GM21390 (cell line): Measurements from ENCODE around the gene RHBDL2.
"Not testable (repeated sequence)": the region's sequence is repeated elsewhere in the genome, so short reads cannot be mapped to it uniquely, and the experiment has no call there.

Experiments
- ATAC-seq: cut with Tn5 transposase; IDR thresholded peaks from one replicate; pipeline ENCODE4 v1.9.1; 2021; ENCODE audit not compliant: unreplicated experiment

Gene RHBDL2

GRCh38 chr1:38938722-38939260 is 2.8 kb downstream of the RHBDL2 start:
- ATAC-seq: no peak

GRCh38 chr1:38932571-38932970 is 9.1 kb downstream of the RHBDL2 start:
- ATAC-seq: no peak

DNA sequence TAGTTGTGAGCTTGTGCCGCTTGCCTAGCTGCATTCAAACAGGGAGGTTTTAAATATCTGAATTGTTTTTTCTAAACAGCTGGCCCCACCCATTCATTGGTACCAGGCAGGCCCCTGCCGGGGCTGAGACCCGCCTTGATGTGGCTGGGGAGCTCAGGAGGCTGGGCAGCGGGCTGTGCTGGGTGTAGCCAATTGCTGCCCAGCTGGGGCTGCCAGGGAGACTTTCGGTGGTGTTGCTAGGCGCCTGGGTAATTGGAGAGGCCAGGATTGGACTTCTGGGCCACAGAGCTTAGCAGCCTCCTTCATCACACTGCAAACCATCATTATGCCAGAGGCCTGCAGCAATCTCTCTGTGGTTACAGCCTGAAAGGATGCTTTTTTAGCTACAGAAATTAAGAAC is 12.2 kb downstream of the RHBDL2 start:
- ATAC-seq: no peak

DNA sequence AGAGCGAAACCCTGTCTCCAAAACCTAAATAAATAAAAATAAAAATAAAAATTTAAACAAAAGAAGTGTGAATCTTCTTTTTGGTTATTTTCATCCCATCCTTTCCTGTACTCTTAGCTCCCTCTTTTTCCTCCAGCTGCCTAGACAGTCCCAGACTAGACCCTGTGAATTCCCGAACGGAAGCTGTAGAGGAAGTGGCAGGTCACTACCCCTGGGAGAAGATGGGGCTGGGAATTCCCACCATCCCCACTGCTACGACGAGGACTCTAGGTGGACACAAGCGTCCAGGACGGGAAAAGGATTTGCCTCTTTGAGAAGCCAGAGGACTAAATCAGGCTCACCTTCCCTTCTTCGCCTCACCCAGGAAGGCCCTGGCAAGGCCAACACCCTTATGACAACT is 12.6 kb downstream of the RHBDL2 start:
- no peak for ATAC-seq

DNA sequence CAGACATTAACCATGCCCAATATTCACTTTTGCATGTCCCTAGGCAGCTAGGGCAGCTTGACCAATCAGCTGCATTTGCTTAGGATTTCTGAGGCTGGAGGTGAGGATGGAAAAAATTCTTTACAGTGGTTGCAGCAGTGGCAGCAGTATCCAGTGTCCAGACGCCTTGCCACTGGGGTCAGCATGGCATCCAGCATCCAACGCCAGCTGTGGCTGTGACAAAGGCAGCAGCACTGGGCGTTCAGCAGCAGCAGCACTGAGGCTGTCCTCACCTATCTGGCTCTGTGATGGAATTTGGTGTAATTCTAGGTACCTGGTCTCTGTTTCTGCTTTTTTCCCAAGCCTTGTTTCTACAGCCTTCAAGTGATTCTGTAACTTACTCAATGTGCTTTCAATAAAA is 15.5 kb downstream of the RHBDL2 start:
- no peak for ATAC-seq

GRCh38 chr1:38925391-38925790 is 16.2 kb downstream of the RHBDL2 start:
- ATAC-seq: no peak

DNA sequence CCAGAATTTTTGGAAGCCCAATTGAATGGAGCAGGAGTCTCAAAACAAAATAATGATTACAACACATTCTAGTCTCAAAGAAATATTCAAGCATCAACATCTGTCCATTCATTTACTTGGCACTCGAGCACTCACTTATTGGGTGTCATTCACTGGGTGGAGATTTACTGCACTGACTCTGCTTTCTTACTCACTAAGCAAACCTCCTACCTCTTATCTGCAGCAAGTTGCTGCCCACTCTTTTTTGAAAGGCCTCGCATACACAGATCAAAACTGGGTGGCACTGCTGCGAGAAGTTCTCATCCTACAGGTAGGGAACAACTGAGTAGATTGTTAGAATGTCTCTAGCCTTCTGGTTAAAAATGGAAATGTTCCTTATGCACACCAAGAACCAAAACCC is 18.0 kb downstream of the RHBDL2 start:
- ATAC-seq: no peak

GRCh38 chr1:38919130-38919529 is 22.5 kb downstream of the RHBDL2 start:
- no peak for ATAC-seq

GRCh38 chr1:38918568-38918967 is 23.1 kb downstream of the RHBDL2 start:
- no peak for ATAC-seq

DNA sequence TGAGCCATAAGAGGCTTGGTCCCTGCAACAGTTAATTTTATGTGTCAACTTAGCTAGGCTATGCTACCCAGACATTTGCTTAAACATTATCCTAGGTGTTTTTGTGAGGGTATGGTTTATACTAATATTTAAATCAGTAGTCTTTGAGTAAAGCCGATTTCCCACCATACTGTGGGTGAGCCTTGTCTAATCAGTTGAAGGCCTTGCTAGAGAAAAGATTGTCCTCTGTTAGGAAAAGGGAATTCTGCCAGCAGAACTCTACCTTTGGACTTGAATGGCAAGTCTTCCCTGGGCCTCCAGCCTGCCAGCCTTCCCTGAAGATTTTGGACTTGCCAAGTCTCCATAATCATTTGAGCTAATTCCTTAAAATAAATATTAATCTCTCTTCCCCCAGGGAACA is 23.9 kb downstream of the RHBDL2 start:
- no peak for ATAC-seq

- ATAC-seq: no peak
Measured at GRCh38 chr1:38917337-38917736, 24.3 kb downstream of the RHBDL2 start.

DNA sequence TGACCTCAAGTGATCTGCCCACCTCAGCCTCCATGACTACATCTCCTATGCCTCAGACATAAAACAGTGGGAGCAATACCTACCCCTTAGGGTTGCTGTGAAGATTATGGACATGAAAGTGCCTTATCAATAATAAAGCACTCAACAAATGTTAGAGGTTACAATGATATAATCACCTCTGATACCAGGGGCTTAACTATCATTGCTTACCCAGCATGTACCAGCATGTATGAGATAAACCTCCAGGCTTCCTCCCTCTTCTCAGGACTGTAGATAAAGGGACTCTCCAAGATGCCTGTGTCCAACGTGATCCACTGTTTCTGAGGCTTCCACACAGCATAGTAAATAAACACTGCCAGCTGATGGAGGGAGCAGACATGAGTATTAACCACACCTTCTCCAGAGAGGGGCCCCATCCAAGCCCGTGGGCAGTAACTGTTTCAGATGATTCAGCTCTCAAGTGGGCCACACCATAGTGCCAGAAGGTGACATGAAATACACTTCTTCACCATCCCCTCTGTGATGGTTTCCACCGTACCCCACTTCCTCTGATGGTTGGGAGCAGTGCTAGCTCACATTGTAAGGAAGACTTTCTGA is 26.2 kb downstream of the RHBDL2 start:
- no peak for ATAC-seq

GRCh38 chr1:38914908-38915307 is 26.7 kb downstream of the RHBDL2 start:
- ATAC-seq: not testable (repeated sequence)

GRCh38 chr1:38908821-38909220 is 32.8 kb downstream of the RHBDL2 start:
- no peak for ATAC-seq

DNA sequence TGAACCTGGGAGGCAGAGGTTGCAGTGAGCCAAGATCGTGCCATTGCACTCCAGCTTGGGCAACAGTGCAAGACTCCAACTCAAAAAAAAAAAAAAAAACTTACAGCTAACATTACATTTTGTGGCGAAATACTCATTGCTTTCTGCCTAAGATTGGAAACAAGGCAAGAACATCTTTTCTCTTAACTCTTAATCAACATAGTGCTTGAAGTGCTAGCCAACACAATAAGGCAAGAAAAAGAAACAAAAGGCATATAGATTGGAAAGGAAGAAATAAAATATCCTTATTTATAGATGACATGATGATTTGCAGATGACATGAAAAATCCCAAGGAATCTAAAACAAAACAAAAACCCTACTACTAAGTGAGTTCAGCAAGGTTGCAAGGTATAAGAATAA is 35.6 kb downstream of the RHBDL2 start:
- ATAC-seq: no peak

GRCh38 chr1:38899560-38899959 is 42.1 kb downstream of the RHBDL2 start:
- no peak for ATAC-seq

GRCh38 chr1:38898653-38899230 is 42.9 kb downstream of the RHBDL2 start:
- ATAC-seq: no peak

DNA sequence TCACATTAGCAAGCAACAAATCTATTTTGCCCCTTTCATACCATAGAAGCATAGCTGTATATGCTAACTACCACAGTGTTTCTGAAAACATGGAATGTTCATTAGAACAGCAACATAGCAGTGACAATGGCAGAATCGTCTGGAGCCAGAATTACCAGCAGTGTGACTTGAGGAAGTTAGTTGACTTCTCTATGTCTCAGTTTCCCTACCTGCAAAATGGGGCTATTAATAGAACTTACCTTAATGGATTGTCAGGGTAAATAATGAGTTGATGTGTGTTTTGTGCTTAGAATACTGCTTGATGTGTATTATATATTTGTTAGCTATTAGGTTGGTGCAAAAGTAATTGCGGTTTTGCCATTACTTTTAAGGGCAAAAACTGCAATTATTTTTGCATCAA is 45.5 kb downstream of the RHBDL2 start:
- no peak for ATAC-seq

DNA sequence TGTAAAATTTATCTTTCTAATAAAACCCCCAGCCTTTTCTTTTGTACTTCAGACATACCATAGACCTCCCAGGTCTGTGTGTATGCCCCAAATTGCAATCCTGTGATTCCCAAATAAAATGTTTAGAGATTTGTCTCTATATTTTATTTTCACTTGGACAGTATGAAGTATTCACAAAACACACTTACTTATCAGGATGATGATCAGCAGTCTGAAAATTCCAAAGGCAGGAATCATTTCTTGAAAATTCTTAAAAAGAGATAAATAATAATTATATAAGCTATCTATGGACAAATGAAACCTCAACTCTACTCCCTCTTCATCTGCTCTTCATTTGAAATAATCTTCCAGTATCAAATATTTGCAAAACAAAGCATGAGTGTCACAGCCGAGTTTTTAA is 48.7 kb downstream of the RHBDL2 start:
- ATAC-seq: no peak

- no peak for ATAC-seq
Measured at GRCh38 chr1:38891753-38892152, 49.9 kb downstream of the RHBDL2 start.

- no peak for ATAC-seq
Measured at GRCh38 chr1:38889589-38889988, 52.0 kb downstream of the RHBDL2 start.

DNA sequence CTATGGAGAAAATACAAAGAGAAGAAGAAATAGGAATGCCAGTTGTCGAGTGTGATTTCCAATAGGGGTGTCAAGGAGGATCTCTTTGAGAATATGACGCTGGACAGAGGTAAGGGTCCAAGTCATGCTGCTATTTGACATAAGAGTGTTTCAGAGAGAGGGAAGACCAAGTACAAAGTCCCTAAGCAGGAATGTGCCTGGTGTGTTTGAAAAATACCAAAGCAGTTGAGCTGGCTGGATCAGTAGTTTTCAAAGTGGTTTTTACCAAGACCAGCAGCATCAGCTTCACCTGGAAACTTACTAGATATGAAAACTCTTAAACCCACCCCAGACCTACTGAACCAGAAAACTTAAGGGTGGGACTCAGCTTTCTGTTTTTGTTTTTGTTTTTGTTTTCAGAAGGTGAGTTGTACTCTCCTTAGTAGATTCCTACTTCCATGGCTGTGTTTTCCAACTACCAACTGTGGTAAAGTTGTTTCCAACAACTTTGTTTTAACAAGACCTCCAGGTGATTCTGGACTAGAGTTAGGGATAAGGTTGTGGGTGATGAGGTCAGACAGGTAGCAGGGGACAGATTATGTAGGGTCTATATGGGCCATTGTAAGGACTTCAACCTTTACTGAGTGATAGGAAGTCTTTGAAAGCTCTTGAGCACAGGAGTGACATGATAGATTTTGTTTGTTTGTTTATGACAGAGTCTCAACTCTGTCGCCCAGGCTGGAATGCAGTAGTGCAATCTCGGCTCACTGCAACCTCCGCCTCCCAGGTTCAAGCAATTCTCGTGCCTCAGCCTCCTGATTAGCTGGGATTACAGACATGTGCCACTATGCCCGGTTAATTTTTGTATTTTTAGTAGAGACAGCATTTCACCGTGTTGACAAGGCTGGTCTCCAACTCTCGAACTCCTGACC is 53.0 kb downstream of the RHBDL2 start:
- ATAC-seq: no peak
